Measurements from ENCODE around the gene TFCP2L1. TPM values are rescaled to one million over a fixed set of nuclear protein-coding genes. Genes with fewer than 3 reads are reported as not detected.

The TFCP2L1 gene
- total and polyA plus RNA-seq, 9 donors = 0.05 to 13.8 (median 0.86) TPM; not detected in 1

DNA sequence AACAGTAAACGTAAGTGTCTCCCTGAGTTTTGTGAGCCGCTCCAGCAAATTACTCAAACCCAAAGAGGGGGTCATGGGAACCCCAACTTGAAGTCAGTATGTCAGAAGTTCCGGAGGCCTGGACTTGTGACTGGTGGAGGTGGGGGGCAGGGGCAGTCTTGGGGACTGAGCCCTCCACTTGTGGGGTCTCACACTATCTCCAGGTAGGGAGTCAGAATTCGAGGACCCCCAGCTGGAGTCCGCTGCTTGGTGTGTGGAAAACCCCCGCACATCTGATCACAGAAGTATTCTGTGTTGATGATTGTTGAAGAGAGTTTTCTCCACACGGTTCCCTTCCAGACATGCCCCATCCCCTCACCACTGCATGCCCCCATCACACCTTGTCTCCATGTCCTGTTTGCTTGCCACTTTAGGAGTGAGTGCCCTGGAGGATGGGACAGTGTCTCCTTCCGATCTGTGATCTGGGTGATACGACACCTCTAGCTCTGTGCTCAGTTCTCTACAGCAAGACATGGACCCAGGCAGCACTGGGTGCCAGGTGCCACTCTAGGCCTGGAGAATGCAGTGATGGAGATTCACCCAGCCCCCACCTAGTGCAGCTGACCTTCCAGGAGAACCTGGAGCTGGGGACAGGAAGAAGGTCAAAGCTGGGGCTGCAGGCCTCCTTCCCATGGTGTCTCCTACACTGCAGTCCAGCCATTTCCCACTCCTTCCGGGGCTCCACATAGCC is 85.6 kb downstream of the TFCP2L1 start:
- H3K4me3 ChIP-seq = no peak overlapping the region
- H3K36me3 ChIP-seq = no peaks in the 10 kb centered on the region
- no peaks in the 10 kb centered on the region for H3K27me3 ChIP-seq
- no peaks in the 10 kb centered on the region for H3K4me1 ChIP-seq (ENCODE audit: insufficient read depth)
- no peak for TF ChIP-seq EP300 (IDR thresholded peaks at IDR 0.05)
- TF ChIP-seq POLR2A (IDR thresholded peaks at IDR 0.05) = no peak
- TF ChIP-seq, protein P1, sequence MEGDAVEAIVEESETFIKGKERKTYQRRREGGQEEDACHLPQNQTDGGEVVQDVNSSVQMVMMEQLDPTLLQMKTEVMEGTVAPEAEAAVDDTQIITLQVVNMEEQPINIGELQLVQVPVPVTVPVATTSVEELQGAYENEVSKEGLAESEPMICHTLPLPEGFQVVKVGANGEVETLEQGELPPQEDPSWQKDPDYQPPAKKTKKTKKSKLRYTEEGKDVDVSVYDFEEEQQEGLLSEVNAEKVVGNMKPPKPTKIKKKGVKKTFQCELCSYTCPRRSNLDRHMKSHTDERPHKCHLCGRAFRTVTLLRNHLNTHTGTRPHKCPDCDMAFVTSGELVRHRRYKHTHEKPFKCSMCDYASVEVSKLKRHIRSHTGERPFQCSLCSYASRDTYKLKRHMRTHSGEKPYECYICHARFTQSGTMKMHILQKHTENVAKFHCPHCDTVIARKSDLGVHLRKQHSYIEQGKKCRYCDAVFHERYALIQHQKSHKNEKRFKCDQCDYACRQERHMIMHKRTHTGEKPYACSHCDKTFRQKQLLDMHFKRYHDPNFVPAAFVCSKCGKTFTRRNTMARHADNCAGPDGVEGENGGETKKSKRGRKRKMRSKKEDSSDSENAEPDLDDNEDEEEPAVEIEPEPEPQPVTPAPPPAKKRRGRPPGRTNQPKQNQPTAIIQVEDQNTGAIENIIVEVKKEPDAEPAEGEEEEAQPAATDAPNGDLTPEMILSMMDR (IDR thresholded peaks at IDR 0.05) = no peak
- no peak for DNase-seq
- no peaks in the 10 kb centered on the region for H3K9me3 ChIP-seq
- no peak overlapping the region for H3K27ac ChIP-seq
- intact Hi-C loops (cut with DNase I) = no loop called here
- WGBS, 3 donors = 90 to 91% (median 90%) methylated on average over 10 of the region's 10 CpGs

- Histone ChIP-seq H3K4me1 (ENCODE audit: insufficient read depth) (no peaks in the 10 kb centered on the region), H3K4me3 (no peak overlapping the region), H3K36me3 (no peaks in the 10 kb centered on the region), H3K27me3 (no peaks in the 10 kb centered on the region), H3K27ac (no peak overlapping the region), H3K9me3 (no peaks in the 10 kb centered on the region)
- TF ChIP-seq, protein P1 (IDR thresholded peaks at IDR 0.05) = no peak
- TF ChIP-seq EP300 (IDR thresholded peaks at IDR 0.05) (no peak), POLR2A (IDR thresholded peaks at IDR 0.05) (no peak)
- DNase-seq = no peak
- intact Hi-C loops (cut with DNase I) = no loop called here
- WGBS, 3 donors = 72 to 78% (median 74%) methylated on average over 19 of the region's 19 CpGs
Observed at GRCh38 chr2:121197369-121198091, 87.5 kb downstream of the TFCP2L1 start.

- no peak overlapping the region for H3K4me3 ChIP-seq
- no peak overlapping the region for H3K27ac ChIP-seq
- no peak for DNase-seq
- no peaks in the 10 kb centered on the region for H3K36me3 ChIP-seq
- H3K4me1 ChIP-seq (ENCODE audit: insufficient read depth) = no peaks in the 10 kb centered on the region
- H3K27me3 ChIP-seq = no peaks in the 10 kb centered on the region
- no peak for TF ChIP-seq POLR2A (IDR thresholded peaks at IDR 0.05)
- TF ChIP-seq, protein P1 (IDR thresholded peaks at IDR 0.05) = no peak
- no peak for TF ChIP-seq EP300 (IDR thresholded peaks at IDR 0.05)
- 92 to 96% (median 95%) methylated on average over 8 of the region's 8 CpGs for WGBS, 3 donors
- intact Hi-C loops (cut with DNase I) = no loop called here
- no peaks in the 10 kb centered on the region for H3K9me3 ChIP-seq
Observed at GRCh38 chr2:121196849-121197155, 88.2 kb downstream of the TFCP2L1 start.

DNA sequence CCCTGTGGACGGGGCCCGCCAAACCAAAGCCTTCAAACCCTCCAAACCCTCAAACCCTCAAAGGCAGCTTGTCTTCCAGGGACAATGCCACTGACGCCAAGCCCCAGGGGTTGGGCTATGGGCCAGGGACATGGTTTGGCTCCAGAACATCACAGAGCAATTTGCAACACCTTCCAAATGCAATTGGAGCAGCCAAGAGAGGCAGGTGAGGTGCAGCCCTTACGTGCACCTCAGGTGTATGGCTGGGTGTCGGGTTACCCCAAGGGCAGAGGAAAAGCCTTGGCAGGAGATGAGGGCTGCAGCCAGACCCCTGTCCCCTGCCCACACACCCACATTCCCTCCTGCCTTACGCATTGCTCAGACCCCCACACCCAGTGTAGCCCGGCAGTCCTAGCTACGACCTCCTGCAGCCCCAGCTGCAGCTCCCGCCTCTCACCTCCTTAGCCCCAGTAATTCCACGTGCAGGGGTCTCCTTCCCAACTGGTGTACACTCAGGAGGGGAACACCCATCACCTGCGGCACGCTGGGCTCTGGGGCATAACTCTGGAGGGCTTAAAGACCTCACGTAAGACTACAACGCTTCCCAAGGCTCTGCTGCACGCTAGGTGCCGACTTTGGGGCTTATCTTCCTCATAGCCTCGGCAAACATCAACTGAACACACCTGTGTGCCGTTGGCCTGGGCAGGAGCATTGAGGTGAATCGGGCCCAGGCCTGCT is 88.7 kb downstream of the TFCP2L1 start:
- H3K27me3 ChIP-seq = no peaks in the 10 kb centered on the region
- no peak for DNase-seq
- no peaks in the 10 kb centered on the region for H3K4me1 ChIP-seq (ENCODE audit: insufficient read depth)
- H3K36me3 ChIP-seq = no peaks in the 10 kb centered on the region
- intact Hi-C loops (cut with DNase I) = no loop called here
- H3K4me3 ChIP-seq = no peak overlapping the region
- no peaks in the 10 kb centered on the region for H3K9me3 ChIP-seq
- 81 to 85% (median 83%) methylated on average over 19 of the region's 19 CpGs for WGBS, 3 donors
- H3K27ac ChIP-seq = no peak overlapping the region
- TF ChIP-seq POLR2A (IDR thresholded peaks at IDR 0.05) (no peak), EP300 (IDR thresholded peaks at IDR 0.05) (no peak)
- TF ChIP-seq, protein P1 (IDR thresholded peaks at IDR 0.05) = no peak
